GM10266 (cell line): ENCODE measurements around the gene RMP24.
A peak's percentile ranks its signal among the peaks of the same experiment; 100 is the strongest.
"Not testable (repeated sequence)": the region's sequence is repeated elsewhere in the genome, so short reads cannot be mapped to it uniquely, and the experiment has no call there.

Source experiments
- DNase-seq: peaks from one replicate; pipeline ENCODE4 v3.0.0; 2012; ENCODE audit errors: extremely low spot score
- TF ChIP-seq, protein P1 (sequence below): IDR thresholded peaks from 2 replicates; pipeline ENCODE4 v1.5.1; 2012; ENCODE audit warnings: mild to moderate bottlenecking, low read depth; ENCODE audit not compliant: control insufficient read depth, insufficient read depth; ENCODE audit errors: missing control alignments

The RMP24 gene

GRCh38 chr18:36006997-36007396, 34.5 kb downstream of the RMP24 start:
- TF ChIP-seq, protein P1, sequence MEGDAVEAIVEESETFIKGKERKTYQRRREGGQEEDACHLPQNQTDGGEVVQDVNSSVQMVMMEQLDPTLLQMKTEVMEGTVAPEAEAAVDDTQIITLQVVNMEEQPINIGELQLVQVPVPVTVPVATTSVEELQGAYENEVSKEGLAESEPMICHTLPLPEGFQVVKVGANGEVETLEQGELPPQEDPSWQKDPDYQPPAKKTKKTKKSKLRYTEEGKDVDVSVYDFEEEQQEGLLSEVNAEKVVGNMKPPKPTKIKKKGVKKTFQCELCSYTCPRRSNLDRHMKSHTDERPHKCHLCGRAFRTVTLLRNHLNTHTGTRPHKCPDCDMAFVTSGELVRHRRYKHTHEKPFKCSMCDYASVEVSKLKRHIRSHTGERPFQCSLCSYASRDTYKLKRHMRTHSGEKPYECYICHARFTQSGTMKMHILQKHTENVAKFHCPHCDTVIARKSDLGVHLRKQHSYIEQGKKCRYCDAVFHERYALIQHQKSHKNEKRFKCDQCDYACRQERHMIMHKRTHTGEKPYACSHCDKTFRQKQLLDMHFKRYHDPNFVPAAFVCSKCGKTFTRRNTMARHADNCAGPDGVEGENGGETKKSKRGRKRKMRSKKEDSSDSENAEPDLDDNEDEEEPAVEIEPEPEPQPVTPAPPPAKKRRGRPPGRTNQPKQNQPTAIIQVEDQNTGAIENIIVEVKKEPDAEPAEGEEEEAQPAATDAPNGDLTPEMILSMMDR: no peak
- DNase-seq: no peak

DNA sequence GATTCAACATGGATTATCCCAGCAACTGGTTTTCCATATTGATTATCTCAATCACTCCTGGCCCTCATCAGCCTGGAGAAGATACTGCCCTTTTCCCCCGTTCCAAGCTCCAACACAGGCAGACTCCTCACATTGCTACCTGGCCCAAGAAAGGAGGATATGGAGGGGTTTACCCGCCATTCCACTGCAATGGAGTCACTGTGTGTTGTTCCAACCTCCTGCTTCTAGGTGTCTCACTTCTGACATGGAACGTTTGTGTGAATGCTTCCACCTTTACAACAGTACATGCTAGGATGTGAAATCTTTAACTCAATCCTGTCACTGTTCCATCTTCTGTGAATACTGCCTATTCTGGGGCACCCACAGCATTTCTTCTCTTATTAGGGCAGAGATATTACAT, 36.7 kb downstream of the RMP24 start:
- DNase-seq: no peak
- TF ChIP-seq, protein P1: no peak

DNA sequence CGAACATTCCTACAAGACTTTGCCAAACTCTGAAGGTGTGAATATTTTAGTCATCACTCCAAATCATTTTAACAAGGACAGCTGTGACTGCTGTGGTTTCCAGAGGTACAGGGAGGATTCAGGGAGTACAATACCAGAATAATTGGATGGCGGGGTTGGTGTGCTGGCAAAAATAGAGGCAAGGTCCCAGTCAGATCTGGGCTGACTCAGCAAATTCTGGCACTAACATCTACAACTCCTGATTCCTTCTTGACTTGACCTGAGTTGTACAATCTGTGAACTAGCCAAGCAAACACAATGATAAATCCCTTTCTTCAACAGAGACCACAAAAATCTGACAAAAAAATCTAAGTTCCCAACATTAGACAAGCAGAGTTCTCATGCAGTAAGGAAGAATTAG, 40.4 kb downstream of the RMP24 start:
- no peak for DNase-seq
- TF ChIP-seq, protein P1: no peak

DNA sequence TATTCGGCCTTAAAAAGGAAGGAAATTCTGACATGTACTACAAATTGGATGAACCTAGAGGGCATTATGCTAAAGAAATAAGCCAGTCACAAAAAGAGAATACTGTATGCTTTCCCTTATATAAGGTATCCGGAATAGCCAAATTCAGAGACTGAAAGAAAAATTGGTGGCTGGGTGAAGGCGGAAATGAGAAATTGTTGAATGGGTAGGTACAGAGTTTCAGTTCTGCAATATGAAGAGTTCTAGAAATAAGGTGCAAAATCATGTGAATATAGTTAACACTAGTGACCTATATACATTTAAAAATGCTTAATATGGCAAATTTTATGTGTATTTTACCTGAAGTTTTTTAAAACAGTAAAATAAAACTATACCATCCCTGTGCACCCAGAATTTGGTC, 43.1 kb downstream of the RMP24 start:
- peak; percentile 38 for DNase-seq
- TF ChIP-seq, protein P1: no peak

DNA sequence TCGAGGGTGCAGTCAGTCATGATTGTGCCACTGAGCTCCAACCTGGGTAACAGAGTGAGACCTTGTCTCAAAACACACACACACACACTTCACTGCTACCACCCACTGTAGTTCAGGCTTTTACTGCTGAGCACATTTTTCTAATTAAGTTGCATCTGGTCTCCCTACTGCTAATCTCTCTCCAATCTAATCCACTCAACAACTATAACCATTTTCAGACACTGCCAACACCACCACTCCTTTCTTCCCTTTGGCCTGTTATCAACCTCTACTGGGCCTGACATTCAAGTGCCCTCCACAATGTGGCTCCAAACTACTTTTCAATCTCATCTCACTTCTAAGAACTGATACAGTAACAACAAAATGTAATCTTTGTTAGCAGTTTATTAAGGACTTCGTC, 44.8 kb downstream of the RMP24 start:
- TF ChIP-seq, protein P1: no peak
- no peak for DNase-seq

DNA sequence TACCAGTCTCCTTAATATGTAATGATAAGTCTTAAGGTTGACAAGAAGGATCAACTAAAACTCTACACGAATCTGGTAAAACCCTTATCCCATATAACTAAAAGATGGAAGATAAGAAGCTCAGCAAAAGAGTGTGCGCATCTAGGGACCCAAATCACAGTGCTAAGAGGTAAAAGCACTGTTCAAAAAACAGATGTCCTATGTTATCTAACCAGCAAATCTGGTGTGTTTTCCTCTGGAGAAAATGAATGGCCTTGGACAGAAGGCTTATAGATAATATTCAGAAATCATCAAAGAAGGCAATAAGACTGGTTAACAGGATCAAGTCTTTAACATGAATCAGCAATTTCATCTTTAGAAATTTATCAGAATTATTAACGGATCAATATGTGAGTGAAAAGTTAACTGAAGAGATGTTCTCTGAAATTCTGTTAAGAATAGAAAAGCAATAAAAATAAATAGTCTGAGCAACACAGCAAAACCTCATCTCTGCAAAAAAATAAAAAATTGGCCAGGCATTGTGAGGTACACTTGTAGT, 47.8 kb downstream of the RMP24 start:
- TF ChIP-seq, protein P1: no peak
- no peak for DNase-seq

DNA sequence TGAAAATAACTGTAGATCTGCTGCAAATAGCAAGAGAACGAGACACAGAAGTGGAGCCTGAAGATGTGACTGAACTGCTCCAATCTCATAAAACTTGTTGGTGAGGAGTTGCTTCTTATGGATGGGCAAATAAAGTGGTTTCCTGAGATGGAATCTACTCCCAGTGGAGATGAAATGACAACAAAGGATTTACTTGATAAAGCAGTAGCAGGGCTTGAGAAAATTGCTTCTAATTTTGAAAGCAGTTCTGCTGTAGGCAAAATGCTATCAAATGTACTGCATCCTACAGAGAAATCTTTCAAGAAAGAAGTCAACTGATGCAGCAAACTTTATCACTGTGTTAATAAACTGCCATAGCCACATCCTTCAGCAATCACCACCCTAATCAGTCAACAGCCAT, 50.9 kb downstream of the RMP24 start:
- TF ChIP-seq, protein P1: no peak
- DNase-seq: no peak

DNA sequence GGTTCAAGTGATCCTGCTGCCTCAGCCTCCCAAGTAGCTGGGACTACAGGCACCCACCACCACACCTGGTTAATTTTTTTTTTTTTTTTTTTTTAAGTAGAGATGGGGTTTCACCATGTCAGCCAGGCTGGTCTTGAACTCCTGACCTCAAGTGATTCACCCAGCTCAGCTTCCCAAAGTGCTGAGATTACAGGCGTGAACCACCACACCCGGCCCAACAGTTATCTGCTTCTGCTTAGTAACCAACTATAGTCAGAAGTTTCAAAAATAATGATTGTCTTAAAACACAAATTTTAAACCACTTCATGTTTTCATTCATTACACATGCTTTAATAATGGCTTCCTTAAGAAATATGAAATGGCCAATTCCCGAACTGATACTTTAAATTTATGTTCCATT, 51.8 kb downstream of the RMP24 start:
- not testable (repeated sequence) for DNase-seq
